GM23248 (cell line): ENCODE measurements around the gene PTPRE. TPM values are rescaled to one million over a fixed set of nuclear protein-coding genes. Genes with fewer than 3 reads are reported as not detected.
A peak's percentile ranks its signal among the peaks of the same experiment; 100 is the strongest.

Source experiments
- DNase-seq: peaks from one replicate; pipeline ENCODE4 v3.0.0-alpha.2; 2015
- H2AFZ ChIP-seq: fragments of 200-600 bp; sonication (generic); 2 replicates; pipeline ENCODE4 v1.6.1; 2016; ENCODE audit warnings: antibody characterized with exemption
- H3F3A ChIP-seq: fragments of 200-600 bp; sonication (generic); 2 replicates; pipeline ENCODE4 v1.6.1; 2016; ENCODE audit warnings: mild to moderate bottlenecking, antibody characterized with exemption, mixed run types; ENCODE audit not compliant: insufficient read depth
- H3K27ac ChIP-seq: fragments of 200-600 bp; sonication (generic); 2 replicates; pipeline ENCODE4 v1.5.1; 2016; ENCODE audit warnings: mild to moderate bottlenecking
- H3K27me3 ChIP-seq: fragments of 200-600 bp; sonication (generic); replicated peaks from 2 replicates; pipeline ENCODE4 v1.6.1; 2016; ENCODE audit warnings: mild to moderate bottlenecking; ENCODE audit not compliant: insufficient read depth
- H3K36me3 ChIP-seq: fragments of 200-600 bp; sonication (generic); 2 replicates; pipeline ENCODE4 v1.6.1; 2016; ENCODE audit warnings: low read depth, mild to moderate bottlenecking
- H3K4me1 ChIP-seq: fragments of 200-600 bp; sonication (generic); 2 replicates; pipeline ENCODE4 v1.6.1; 2016; ENCODE audit warnings: mild to moderate bottlenecking; ENCODE audit not compliant: insufficient read depth
- H3K4me2 ChIP-seq: fragments of 200-600 bp; sonication (generic); one replicate; pipeline ENCODE4 v1.6.1; 2016; ENCODE audit warnings: mild to moderate bottlenecking; ENCODE audit not compliant: unreplicated experiment
- H3K4me3 ChIP-seq: fragments of 200-600 bp; sonication (generic); 2 replicates; pipeline ENCODE4 v1.5.1; 2016; ENCODE audit warnings: mild to moderate bottlenecking
- H3K79me2 ChIP-seq: fragments of 200-600 bp; sonication (generic); 2 replicates; pipeline ENCODE4 v1.6.1; 2016; ENCODE audit warnings: mild to moderate bottlenecking; ENCODE audit not compliant: insufficient read depth
- H3K9ac ChIP-seq: fragments of 200-600 bp; sonication (generic); 2 replicates; pipeline ENCODE4 v1.6.1; 2016; ENCODE audit warnings: mild to moderate bottlenecking
- H3K9me2 ChIP-seq: fragments of 200-600 bp; sonication (generic); 2 replicates; pipeline ENCODE4 v1.6.1; 2016; ENCODE audit warnings: mixed run types, mild to moderate bottlenecking, moderate library complexity; ENCODE audit not compliant: insufficient read depth
- H3K9me3 ChIP-seq: fragments of 200-600 bp; sonication (generic); one replicate; pipeline ENCODE4 v1.6.1; 2017; ENCODE audit warnings: low read depth
- H4K20me1 ChIP-seq: fragments of 200-600 bp; sonication (generic); 2 replicates; pipeline ENCODE4 v1.6.0; 2016; ENCODE audit not compliant: insufficient read depth
- EZH2 ChIP-seq: fragments of 200-600 bp; sonication (generic); IDR thresholded peaks from 2 replicates; pipeline ENCODE4 v1.6.1; 2018; ENCODE audit warnings: antibody characterized with exemption, mild to moderate bottlenecking; ENCODE audit not compliant: insufficient read depth, poor library complexity, severe bottlenecking
- EZH2phosphoT487 ChIP-seq: fragments of 200-600 bp; sonication (generic); IDR thresholded peaks from 2 replicates; pipeline ENCODE4 v1.6.1; 2018; ENCODE audit warnings: antibody characterized with exemption, moderate library complexity, mild to moderate bottlenecking, low read depth; ENCODE audit not compliant: insufficient read depth
- WGBS, 2 experiments: methylation state at CpG; one replicate each; pipeline ENCODE4 v1.1.6; 2015 to 2017; ENCODE audit warnings: low lambda C conversion rate in 2 of 2, low coverage in 1 of 2; ENCODE audit errors: missing lambda C conversion rate in 2 of 2; 5-methylcytosine and 5-hydroxymethylcytosine counted together
- in situ Hi-C: fragments of 300-500 bp; cut with MboI; formaldehyde crosslinking; loops from 2 replicates; pipeline ENCODE4 v1.15.0; 2020
- polyA plus RNA-seq: library from polyadenylated mRNA; unstranded; fragments of >200 nt; fragmentation: Nextera tagmentation; extraction: Ambion mirVana; gene quantifications from 2 replicates; pipeline ENCODE4 v1.2.1, GENCODE V29; 2016
- total RNA-seq: library from RNA; depleted of rRNA; stranded (reverse); fragments of >200 nt; shearing (Covaris generic); gene quantifications from 2 replicates; pipeline ENCODE4 v1.2.3, GENCODE V29; 2014

PTPRE gene
- total and polyA plus RNA-seq, 2 experiments from 2014 or later, result 2.7 to 4.7 TPM

DNA sequence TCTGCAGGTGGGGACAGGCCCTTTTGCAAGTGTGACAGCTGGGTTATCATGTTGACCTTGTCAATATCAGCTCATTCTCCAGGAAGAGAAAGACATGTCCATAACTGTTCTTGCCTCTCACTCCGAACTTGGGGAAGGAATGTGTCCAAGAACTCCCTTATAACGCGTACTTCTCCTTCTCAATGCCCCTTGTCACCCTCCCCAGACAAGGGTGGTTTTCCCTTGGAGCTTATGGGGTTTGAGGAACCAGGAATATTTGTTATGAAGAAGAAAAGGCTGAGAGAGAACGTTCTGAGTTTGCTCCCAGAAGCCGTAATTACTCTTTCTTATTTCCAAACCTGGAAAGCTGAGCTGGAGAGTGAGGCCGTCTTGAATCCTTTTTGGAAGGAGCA is 141.9 kb downstream of the PTPRE start:
- TF ChIP-seq EZH2phosphoT487, result no peak
- Histone ChIP-seq H3K27ac (no peak overlapping the region), H3K4me2 (no peak overlapping the region), H3K36me3 (no peaks in the 10 kb centered on the region), H3K9me2 (no peaks in the 10 kb centered on the region), H3F3A (no peaks in the 10 kb centered on the region), H2AFZ (no peak overlapping the region), H3K4me1 (peaks cover 15% of the 10 kb centered on the region), H4K20me1 (no peaks in the 10 kb centered on the region), H3K4me3 (no peak overlapping the region), H3K9me3 (no peaks in the 10 kb centered on the region), H3K79me2 (no peaks in the 10 kb centered on the region), H3K27me3 (no peaks in the 10 kb centered on the region), H3K9ac (no peak overlapping the region)
- no peak for DNase-seq
- 86 to 87% methylated on average over 6 of the region's 6 CpGs for WGBS, 2 experiments
- in situ Hi-C loops, result no loop called here

DNA sequence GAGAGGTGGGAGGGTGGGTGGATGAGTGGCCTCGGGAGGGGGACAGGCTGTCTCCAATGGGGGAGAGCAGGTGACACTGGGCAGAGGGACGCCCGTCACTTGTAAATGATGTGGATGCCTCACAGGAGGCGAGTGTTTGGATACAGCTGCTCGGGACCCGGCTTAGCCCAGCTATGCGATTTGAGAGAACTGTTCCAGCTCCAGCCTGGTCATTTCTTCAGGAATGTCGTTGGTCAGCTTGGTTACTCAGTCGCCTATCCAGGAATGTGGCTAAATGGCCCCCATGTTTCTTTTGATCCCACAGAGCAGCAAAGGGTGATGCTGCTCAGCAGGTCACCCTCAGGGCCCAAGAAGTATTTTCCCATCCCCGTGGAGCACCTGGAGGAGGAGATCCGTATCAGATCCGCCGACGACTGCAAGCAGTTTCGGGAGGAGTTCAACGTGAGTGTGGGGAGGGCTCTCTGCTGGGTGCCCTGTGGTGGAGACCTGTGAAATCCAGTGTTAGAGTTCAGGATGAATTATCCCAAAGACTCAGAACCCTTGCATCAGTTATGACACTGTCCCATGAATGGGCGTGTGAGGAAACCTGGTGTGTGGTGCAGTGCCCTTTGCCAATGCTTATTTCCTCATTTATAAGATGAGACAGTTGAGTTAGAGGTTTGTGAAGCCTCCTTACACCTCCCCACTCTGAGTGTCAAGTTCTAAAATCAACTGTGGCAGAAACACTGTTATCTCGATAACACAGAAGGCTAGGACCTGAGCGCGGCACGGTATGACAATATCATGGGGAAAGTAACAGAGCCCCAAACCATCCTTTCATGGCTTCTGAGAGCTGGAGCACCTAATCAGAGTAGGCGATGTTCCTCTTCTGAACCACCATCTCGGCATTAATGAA is 142.6 kb downstream of the PTPRE start:
- Histone ChIP-seq H3K27me3 (no peaks in the 10 kb centered on the region), H3K9me3 (no peaks in the 10 kb centered on the region), H2AFZ (no peak overlapping the region), H3F3A (no peaks in the 10 kb centered on the region), H4K20me1 (no peaks in the 10 kb centered on the region), H3K9ac (no peak overlapping the region), H3K36me3 (no peaks in the 10 kb centered on the region), H3K4me2 (no peak overlapping the region), H3K4me1 (peaks cover 15% of the 10 kb centered on the region), H3K4me3 (no peak overlapping the region), H3K9me2 (no peaks in the 10 kb centered on the region), H3K79me2 (no peaks in the 10 kb centered on the region), H3K27ac (no peak overlapping the region)
- DNase-seq, result no peak
- TF ChIP-seq EZH2phosphoT487 (no peak), EZH2 (no peak)
- in situ Hi-C loops, result no loop called here
- WGBS, 2 experiments, result 87 to 91% methylated on average over 20 to 23 of the region's 23 CpGs

- TF ChIP-seq EZH2phosphoT487, result no peak
- TF ChIP-seq EZH2, result no peak
- H3K27ac ChIP-seq, result no peak overlapping the region
- no peaks in the 10 kb centered on the region for H3K27me3 ChIP-seq
- H3K4me2 ChIP-seq, result no peak overlapping the region
- H2AFZ ChIP-seq, result no peak overlapping the region
- in situ Hi-C loops, result no loop called here
- H3K9me2 ChIP-seq, result no peaks in the 10 kb centered on the region
- H3K4me3 ChIP-seq, result no peak overlapping the region
- H4K20me1 ChIP-seq, result no peaks in the 10 kb centered on the region
- no peak overlapping the region for H3K9ac ChIP-seq
- peaks cover 15% of the 10 kb centered on the region for H3K4me1 ChIP-seq
- WGBS, 2 experiments, result 87% methylated on average over 1 of the region's 1 CpG; no CpG with 5 or more reads in 1 of the 2 experiments
- no peak for DNase-seq
- no peaks in the 10 kb centered on the region for H3K9me3 ChIP-seq
- H3K79me2 ChIP-seq, result no peaks in the 10 kb centered on the region
- H3F3A ChIP-seq, result no peaks in the 10 kb centered on the region
- H3K36me3 ChIP-seq, result no peaks in the 10 kb centered on the region
These were observed 143.2 kb downstream of the PTPRE start for GRCh38 chr10:128050121-128050516.

DNA sequence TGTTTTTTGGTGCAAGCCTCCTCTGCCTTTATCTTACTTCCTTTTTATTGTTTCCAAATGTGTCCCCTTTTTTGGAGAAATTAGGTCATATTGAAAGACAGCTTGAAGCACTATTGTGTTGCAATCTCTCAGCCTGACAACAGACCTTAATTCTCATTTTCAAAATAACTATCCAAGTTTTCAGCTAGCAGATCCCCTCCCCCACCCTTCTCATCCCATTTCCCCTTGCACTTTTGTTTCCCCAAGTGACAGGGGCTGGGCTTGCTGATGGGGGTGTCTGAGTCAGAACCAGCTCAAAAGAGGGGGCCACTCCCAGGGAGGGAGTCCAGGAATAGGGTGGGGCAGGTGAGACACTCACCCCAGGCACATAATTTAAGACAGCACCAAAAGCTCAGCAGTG is 144.0 kb downstream of the PTPRE start:
- Histone ChIP-seq H3K27ac (no peak overlapping the region), H3K9me3 (no peaks in the 10 kb centered on the region), H3K9ac (no peak overlapping the region), H3K4me2 (no peak overlapping the region), H3K9me2 (no peaks in the 10 kb centered on the region), H3K4me3 (no peak overlapping the region), H3K4me1 (peaks cover 15% of the 10 kb centered on the region), H4K20me1 (no peaks in the 10 kb centered on the region), H3F3A (no peaks in the 10 kb centered on the region), H2AFZ (no peak overlapping the region), H3K36me3 (no peaks in the 10 kb centered on the region), H3K79me2 (no peaks in the 10 kb centered on the region), H3K27me3 (no peaks in the 10 kb centered on the region)
- DNase-seq, result peak; percentile 15
- TF ChIP-seq EZH2phosphoT487 (no peak), EZH2 (no peak)
- in situ Hi-C loops, result no loop called here

DNA sequence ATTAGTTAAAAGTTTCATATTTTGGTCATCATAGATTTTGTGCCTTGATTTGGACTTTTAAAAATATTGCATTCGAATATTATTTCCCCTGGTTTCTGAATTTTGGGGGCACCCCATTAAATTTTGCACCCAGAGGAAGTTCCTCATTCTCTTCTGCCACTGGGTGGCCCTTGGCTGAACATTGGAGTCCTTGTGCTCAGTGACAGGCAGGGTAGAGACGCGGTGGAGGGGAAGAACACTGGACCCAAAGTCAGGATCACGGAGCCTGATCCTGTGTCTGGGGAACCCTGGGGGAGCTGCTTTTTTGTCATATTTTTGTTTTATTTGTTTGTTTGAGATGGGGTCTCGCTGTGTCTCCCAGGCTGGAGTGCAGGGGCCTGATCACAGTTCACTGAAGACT is 144.6 kb downstream of the PTPRE start:
- in situ Hi-C loops, result no loop called here
- Histone ChIP-seq H3K79me2 (no peaks in the 10 kb centered on the region), H3K9ac (no peak overlapping the region), H2AFZ (no peak overlapping the region), H3K4me2 (no peak overlapping the region), H3K4me1 (peaks cover 15% of the 10 kb centered on the region), H3K4me3 (no peak overlapping the region), H3K9me3 (no peaks in the 10 kb centered on the region), H3K27ac (no peak overlapping the region), H4K20me1 (no peaks in the 10 kb centered on the region), H3F3A (no peaks in the 10 kb centered on the region), H3K27me3 (no peaks in the 10 kb centered on the region), H3K36me3 (no peaks in the 10 kb centered on the region), H3K9me2 (no peaks in the 10 kb centered on the region)
- DNase-seq, result no peak
- TF ChIP-seq EZH2phosphoT487, result no peak
- no peak for TF ChIP-seq EZH2
- WGBS, 2 experiments, result 81 to 83% methylated on average over 5 of the region's 5 CpGs
